HepG2 (cell line): ENCODE data around the gene SRCIN1. TPM values are rescaled to one million over a fixed set of nuclear protein-coding genes. Genes with fewer than 3 reads are reported as not detected.
A peak's percentile ranks its signal among the peaks of the same experiment; 100 is the strongest.

Source experiments
- ATF7-NPFF ChIP-seq: sonication (generic); formaldehyde crosslinking; IDR thresholded peaks from 2 replicates; pipeline ENCODE4 v1.8.1; 2023; ENCODE audit warnings: mild to moderate bottlenecking, low read depth, missing genetic modification reagents, moderate library complexity
- BCL6 ChIP-seq: IDR thresholded peaks from 2 replicates; pipeline ENCODE4 v1.6.1; 2016; ENCODE audit warnings: missing genetic modification reagents, missing compliant biosample characterization
- CC2D1A ChIP-seq: sonication (generic); formaldehyde crosslinking; IDR thresholded peaks from 2 replicates; pipeline ENCODE4 v1.8.1; 2023; ENCODE audit warnings: mild to moderate bottlenecking, missing genetic modification reagents
- E2F2 ChIP-seq: sonication (generic); formaldehyde crosslinking; IDR thresholded peaks from 2 replicates; pipeline ENCODE4 v1.4.0; 2020; ENCODE audit warnings: missing genetic modification reagents, borderline replicate concordance
- ESRRA ChIP-seq: sonication (generic); formaldehyde crosslinking; IDR thresholded peaks from 2 replicates; pipeline ENCODE4 v1.5.1; 2020; ENCODE audit warnings: mild to moderate bottlenecking, low read depth, missing genetic modification reagents
- FOXC1 ChIP-seq: sonication (generic); formaldehyde crosslinking; IDR thresholded peaks from 2 replicates; pipeline ENCODE4 v1.8.0; 2022; ENCODE audit warnings: mild to moderate bottlenecking, missing genetic modification reagents, borderline replicate concordance
- HMG20B ChIP-seq: conservative IDR thresholded peaks from 2 replicates; pipeline ENCODE4 v1.6.1; 2016; ENCODE audit warnings: missing genetic modification reagents, missing compliant biosample characterization
- HMGA1 ChIP-seq: sonication (generic); formaldehyde crosslinking; conservative IDR thresholded peaks from 2 replicates; pipeline ENCODE4 v1.4.0; 2020; ENCODE audit warnings: missing genetic modification reagents
- KDM2A ChIP-seq: sonication (generic); formaldehyde crosslinking; IDR thresholded peaks from 2 replicates; pipeline ENCODE4 v1.4.0; 2020; ENCODE audit warnings: low read depth, missing genetic modification reagents, borderline replicate concordance
- MXD3 ChIP-seq: IDR thresholded peaks from 2 replicates; pipeline ENCODE4 v1.6.1; 2016; ENCODE audit warnings: mild to moderate bottlenecking, missing biosample characterization, missing genetic modification reagents
- NFAT5 ChIP-seq: sonication (generic); formaldehyde crosslinking; IDR thresholded peaks from 2 replicates; pipeline ENCODE4 v1.4.0; 2020; ENCODE audit warnings: missing genetic modification reagents
- PRMT3 ChIP-seq: sonication (generic); formaldehyde crosslinking; IDR thresholded peaks from 2 replicates; pipeline ENCODE4 v1.8.1; 2022; ENCODE audit warnings: low read depth, mild to moderate bottlenecking, moderate library complexity, missing genetic modification reagents, borderline replicate concordance
- SKI ChIP-seq: fragments of 450-650 bp; IDR thresholded peaks from one replicate; pipeline ENCODE4 v1.6.1; 2018; ENCODE audit warnings: mild to moderate bottlenecking; ENCODE audit not compliant: partially characterized antibody
- SKIL ChIP-seq: sonication (generic); formaldehyde crosslinking; IDR thresholded peaks from 2 replicates; pipeline ENCODE4 v1.8.0; 2022; ENCODE audit warnings: missing genetic modification reagents, mild to moderate bottlenecking, moderate library complexity, borderline replicate concordance
- SMC3 ChIP-seq: IDR thresholded peaks from 2 replicates; pipeline ENCODE4 v1.6.1; 2011; ENCODE audit warnings: low read length, improper control_type of control experiment
- ZBTB38 ChIP-seq: sonication (generic); formaldehyde crosslinking; IDR thresholded peaks from 2 replicates; pipeline ENCODE4 v1.5.1; 2020; ENCODE audit warnings: mild to moderate bottlenecking, missing genetic modification reagents
- ZNF329 ChIP-seq: sonication (generic); formaldehyde crosslinking; IDR thresholded peaks from 2 replicates; pipeline ENCODE4 v1.9.0; 2021; ENCODE audit warnings: low read depth, mild to moderate bottlenecking, missing genetic modification reagents
- ZNF546 ChIP-seq: sonication (generic); formaldehyde crosslinking; conservative IDR thresholded peaks from 2 replicates; pipeline ENCODE4 v1.8.1; 2023; ENCODE audit warnings: mild to moderate bottlenecking, missing genetic modification reagents
- ZNF589 ChIP-seq: sonication (generic); formaldehyde crosslinking; conservative IDR thresholded peaks from 2 replicates; pipeline ENCODE4 v1.8.0; 2022; ENCODE audit warnings: mild to moderate bottlenecking, moderate library complexity, missing genetic modification reagents
- ZNF773 ChIP-seq: sonication (generic); formaldehyde crosslinking; IDR thresholded peaks from 2 replicates; pipeline ENCODE4 v1.4.0; 2020; ENCODE audit warnings: missing genetic modification reagents, borderline replicate concordance
- polyA plus RNA-seq, 8 experiments: library from polyadenylated mRNA; depleted of rRNA in 3 of 8; stranded (reverse) in 7 of 8; unstranded in 1 of 8; fragments of >200 nt; fragmentation: Illumina TruSeq in 4 of 8; extraction: Trizol in 4 of 8; gene quantifications; 2 replicates each; pipeline versions ENCODE4 v1.2.1 to v1.2.3, GENCODE V29; 2011 to 2016; ENCODE audit warnings: low read depth in 4 of 8, missing spikeins in 1 of 8, mixed read lengths in 1 of 8; ENCODE audit not compliant: insufficient read depth in 1 of 8
- total RNA-seq, 5 experiments: library from RNA; depleted of rRNA; stranded (reverse); fragments of >200 nt; fragmentation: Illumina TruSeq; extraction: Trizol; gene quantifications; 2 replicates each; pipeline ENCODE4 v1.2.3, GENCODE V29; 2016; ENCODE audit warnings: low read depth in 1 of 5

Gene SRCIN1
- total and polyA plus RNA-seq, 2 of the 13 experiments (the other 11 are each of a cell fraction or from before 2014, with no cell fraction given): 1.2 to 9.6 TPM

GRCh38 chr17:38613981-38614779 is 8.4 kb upstream of the SRCIN1 start (continued):
- TF ChIP-seq ZNF773 (CRISPR knock-in tag) (no peak), SKI (peak; percentile 80), KDM2A (peak; percentile 62; the same call in 1 of the 2 replicates), HMGA1 (no peak), ESRRA (CRISPR knock-in tag) (peak; percentile 94; the same call in 1 of the 2 replicates), ZNF329 (CRISPR knock-in tag) (0 out of 2 replicates have a peak, but pooled peaks have one; percentile 49), SKIL (CRISPR knock-in tag) (peak; percentile 93), FOXC1 (peak; percentile 45), HMG20B (peak; percentile 98), BCL6 (peak; percentile 85), ATF7-NPFF (CRISPR knock-in tag) (peak; percentile 73), MXD3 (CRISPR knock-in tag) (peak; percentile 50; the same call in 1 of the 2 replicates), NFAT5 (no peak), E2F2 (CRISPR knock-in tag) (no peak), ZNF546 (no peak; the same call in 1 of the 2 replicates), PRMT3 (CRISPR knock-in tag) (no peak), CC2D1A (no peak), ZNF589 (CRISPR knock-in tag) (peak; percentile 56; the same call in 1 of the 2 replicates), SMC3 (peak; percentile 71), ZBTB38 (CRISPR knock-in tag) (peak; percentile 91)
